Endothelial cell of umbilical vein (primary cell): ENCODE results near the gene ZBTB9. TPM values are rescaled to one million over a fixed set of nuclear protein-coding genes. Genes with fewer than 3 reads are reported as not detected.

Experiments
- BruUV-seq: library from RNA; stranded (reverse); fragments of 400-500 nt; replicated peaks from 2 replicates; lab custom pipeline; 2021; lab: Mats Ljungman, UMichigan
- CTCF ChIA-PET: fragments of 300-600, 350-600 bp; sonication (Branson Sonifier 250); formaldehyde crosslinking; loops from one replicate; lab custom pipeline; 2021; ENCODE audit warnings: antibody characterized with exemption, inconsistent platforms; lab: Charles Lee
- POLR2A ChIA-PET: fragments of 300-600, 350-600 bp; sonication (Branson Sonifier 250); formaldehyde crosslinking; loops from one replicate; lab custom pipeline; 2021; ENCODE audit warnings: antibody characterized with exemption, inconsistent platforms; lab: Charles Lee
- DNase-seq: peaks from one replicate; pipeline ENCODE4 v3.0.0-alpha.2; 2011; ENCODE audit warnings: low read depth, low spot score
- FAIRE-seq: peaks from 2 replicates; lab custom pipeline; 2011; peaks lifted over from hg19 to GRCh38; lab: Jason Lieb, UNC
- H2AFZ ChIP-seq: 2 replicates; pipeline ENCODE4 v1.6.0; 2012; ENCODE audit warnings: low read depth, low read length, control low read depth, inconsistent platforms
- H3K27ac ChIP-seq: 2 replicates; pipeline ENCODE4 v1.5.1; 2011; ENCODE audit warnings: low read depth, mild to moderate bottlenecking, control low read depth, low read length, moderate library complexity; ENCODE audit not compliant: insufficient read depth
- H3K27me3 ChIP-seq, 2 experiments: 2 replicates each; pipeline versions ENCODE4 v1.6.0 to v1.6.1; 2011; ENCODE audit warnings: low read length in 2 of 2, mixed read lengths in 1 of 2; ENCODE audit not compliant: control insufficient read depth in 2 of 2, insufficient read depth in 2 of 2
- H3K36me3 ChIP-seq, 2 experiments: 2 replicates in 1 of 2; 3 replicates in 1 of 2; pipeline ENCODE4 v1.5.1; 2011; ENCODE audit warnings: low read length in 2 of 2, mild to moderate bottlenecking in 1 of 2, moderate library complexity in 1 of 2; ENCODE audit not compliant: control insufficient read depth in 2 of 2, insufficient read depth in 2 of 2; ENCODE audit errors: extremely low read depth in 1 of 2
- H3K4me1 ChIP-seq: 3 replicates; pipeline ENCODE4 v1.5.1; 2011; ENCODE audit warnings: mild to moderate bottlenecking, low read length; ENCODE audit not compliant: control insufficient read depth, insufficient read depth; ENCODE audit errors: extremely low read depth
- H3K4me2 ChIP-seq: 2 replicates; pipeline ENCODE4 v1.6.1; 2011; ENCODE audit warnings: low read length, control low read depth, mixed read lengths; ENCODE audit not compliant: insufficient read depth
- H3K4me3 ChIP-seq, 3 experiments: fragments of 200-600 bp in 1 of 3; sonication (generic), shearing (Covaris generic) in 1 of 3; replicated peaks in 1 of 3; 2 replicates each; pipeline ENCODE4 v1.5.1; 2011 to 2016; ENCODE audit warnings: control low read depth in 3 of 3, low read length in 3 of 3, mild to moderate bottlenecking in 2 of 3, inconsistent platforms in 1 of 3, low read depth in 1 of 3, moderate library complexity in 1 of 3; ENCODE audit not compliant: insufficient read depth in 1 of 3
- H3K79me2 ChIP-seq: 2 replicates; pipeline ENCODE4 v1.6.0; 2012; ENCODE audit warnings: low read length, inconsistent platforms; ENCODE audit not compliant: control insufficient read depth, insufficient read depth
- H3K9ac ChIP-seq: replicated peaks from 2 replicates; pipeline ENCODE3; 2011; ENCODE audit warnings: low read length, control low read depth; ENCODE audit not compliant: insufficient read depth; ENCODE audit errors: extremely low read depth
- H3K9me1 ChIP-seq: replicated peaks from 3 replicates; pipeline ENCODE4 v1.6.0; 2011; ENCODE audit warnings: mild to moderate bottlenecking, low read length; ENCODE audit not compliant: control insufficient read depth, insufficient read depth; ENCODE audit errors: extremely low read depth
- H3K9me3 ChIP-seq: replicated peaks from 2 replicates; pipeline ENCODE4 v1.5.1; 2012; ENCODE audit warnings: low read length, inconsistent platforms; ENCODE audit not compliant: control insufficient read depth, insufficient read depth
- H4K20me1 ChIP-seq: replicated peaks from 2 replicates; pipeline ENCODE3; 2011; ENCODE audit warnings: mild to moderate bottlenecking, low read length; ENCODE audit not compliant: control insufficient read depth, insufficient read depth; ENCODE audit errors: extremely low read depth
- FOS ChIP-seq: IDR thresholded peaks from 2 replicates; pipeline ENCODE4 v1.6.1; 2011; ENCODE audit warnings: mild to moderate bottlenecking, low read length, moderate library complexity, borderline replicate concordance; ENCODE audit not compliant: insufficient read depth
- GATA2 ChIP-seq: IDR thresholded peaks from 2 replicates; pipeline ENCODE4 v1.7.0; 2011; ENCODE audit warnings: low read depth, mild to moderate bottlenecking, moderate library complexity, mixed read lengths, low read length; ENCODE audit not compliant: insufficient read length, insufficient read depth
- JUN ChIP-seq: IDR thresholded peaks from 2 replicates; pipeline ENCODE4 v1.6.1; 2011; ENCODE audit warnings: borderline replicate concordance, low read depth; ENCODE audit not compliant: insufficient read length, insufficient read depth
- POLR2A ChIP-seq: IDR thresholded peaks from 2 replicates; pipeline ENCODE4 v1.6.1; 2012; ENCODE audit warnings: low read depth, mild to moderate bottlenecking, control low read depth, low read length
- dilution Hi-C: fragments of 300-500 bp; cut with MboI; formaldehyde crosslinking; loops from one replicate; pipeline ENCODE4 v1.15.0; 2019; ENCODE audit warnings: low sequenced_read_pairs; ENCODE audit not compliant: extremely low pct_ligation_motif_present
- intact Hi-C: fragments of 100-400 bp; cut with micrococcal nuclease; formaldehyde crosslinking; loops from one replicate; pipeline ENCODE4 v1.10.0; 2022
- polyA plus RNA-seq, 4 experiments: library from polyadenylated mRNA; depleted of rRNA in 3 of 4; stranded (reverse) in 3 of 4; unstranded in 1 of 4; fragments of >200 nt; gene quantifications; 2 replicates each; pipeline versions ENCODE4 v1.2.1 to v1.2.3, GENCODE V29; 2011 to 2012; ENCODE audit warnings: missing spikeins in 1 of 4
- total RNA-seq: library from RNA; stranded (reverse); gene quantifications from 2 replicates; pipeline ENCODE4 v1.2.3, GENCODE V29; 2021

The ZBTB9 gene
- total and polyA plus RNA-seq, 2 donors (not counting 3 experiments of a cell fraction or from before 2014, with no cell fraction given) = 4.7 to 8.0 TPM

DNA sequence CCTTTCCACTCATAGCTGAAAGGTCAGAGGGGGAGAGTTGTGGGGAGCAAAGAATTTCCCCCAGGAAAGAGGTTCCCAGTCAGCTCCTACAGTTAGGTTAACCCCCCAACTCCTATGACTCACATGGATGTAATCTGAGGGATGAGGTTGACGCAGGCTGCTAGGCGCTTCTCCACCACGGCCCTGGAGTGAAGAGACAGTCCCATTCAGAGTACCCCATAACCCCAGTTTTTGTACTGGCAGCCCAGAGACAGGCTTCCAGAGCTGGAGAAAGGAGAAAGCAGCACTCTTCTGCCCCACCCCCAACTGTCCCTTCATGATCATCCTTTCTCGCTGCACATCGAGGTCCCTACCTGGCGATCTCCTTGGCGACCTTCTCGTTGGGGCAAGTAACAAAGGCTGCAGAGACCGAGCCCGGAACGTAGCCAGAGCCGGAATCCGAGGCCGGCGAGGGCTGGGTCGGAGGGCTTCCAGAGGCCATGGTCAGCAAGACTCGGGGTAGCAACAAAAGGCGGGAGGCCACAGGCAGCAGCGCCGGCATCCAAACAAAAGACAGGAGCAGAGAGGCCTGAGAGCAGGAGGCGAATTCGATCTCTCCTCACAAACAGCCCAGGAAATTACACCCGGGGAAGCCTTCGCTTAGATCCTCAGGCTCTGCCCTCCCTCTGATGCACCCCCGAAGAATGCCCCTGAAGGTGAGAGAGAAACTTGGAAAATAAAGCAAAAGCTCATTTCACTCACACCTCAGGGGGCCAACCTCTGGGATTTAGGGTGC is 37.1 kb upstream of the ZBTB9 start:
- intact Hi-C loops = loop anchor here (1.0 to 10.0 kb wide), 2 partner anchors 8 to 443 kb away; no protein-coding TSS in a partner anchor
- Histone ChIP-seq H3K9me3 (no peaks in the 10 kb centered on the region), H3K36me3 (peaks cover 0 to 21% of the 10 kb centered on the region in 2 experiments), H3K4me3 (peak overlapping the region; percentile 36 to 63 (median 50)), H2AFZ (peak overlapping the region; percentile 64), H3K4me1 (peaks cover 20% of the 10 kb centered on the region), H3K4me2 (peak overlapping the region; percentile 70), H3K9ac (peak overlapping the region; percentile 40), H4K20me1 (no peaks in the 10 kb centered on the region), H3K27ac (peak overlapping the region; percentile 36), H3K9me1 (no peaks in the 10 kb centered on the region), H3K27me3 (peaks cover 4 to 11% of the 10 kb centered on the region in 2 experiments), H3K79me2 (peaks cover 12% of the 10 kb centered on the region)
- TSS peak; percentile 70 for BruUV-seq
- DNase-seq = peak; percentile 30
- TF ChIP-seq GATA2 (no peak), POLR2A (peak; percentile 2), JUN (peak; percentile 25), FOS (peak; percentile 47)
- POLR2A ChIA-PET = no interaction called here
- CTCF ChIA-PET = interaction anchor here (4.7 kb wide), 1 partner anchor 8 kb away, joined by 14 read pairs; no protein-coding TSS in a partner anchor
- peak; percentile 84 for FAIRE-seq
- dilution Hi-C loops = no loop called here
